Gastrocnemius medialis (tissue), 4 donors: ENCODE measurements around the gene PLXNA2.

Experiments used
- POLR2A ChIP-seq, 2 donors: fragments of 450-650 bp; IDR thresholded peaks; one replicate each; pipeline ENCODE4 v1.6.1; 2017; ENCODE audit warnings: antibody characterized with exemption in 2 of 2, mild to moderate bottlenecking in 2 of 2, moderate library complexity in 2 of 2
- TF ChIP-seq, protein P1 (sequence below), 5 experiments: fragments of 450-650 bp in 3 of 5; fragments of 200-600 bp in 2 of 5; sonication (generic) in 2 of 5; IDR thresholded peaks in 4 of 5; conservative IDR thresholded peaks in 1 of 5; 1 replicate in 4 of 5; 2 replicates in 1 of 5; pipeline ENCODE4 v1.5.1; 2016 to 2019; ENCODE audit warnings: antibody characterized with exemption in 5 of 5, mild to moderate bottlenecking in 3 of 5, moderate library complexity in 3 of 5

DNA sequence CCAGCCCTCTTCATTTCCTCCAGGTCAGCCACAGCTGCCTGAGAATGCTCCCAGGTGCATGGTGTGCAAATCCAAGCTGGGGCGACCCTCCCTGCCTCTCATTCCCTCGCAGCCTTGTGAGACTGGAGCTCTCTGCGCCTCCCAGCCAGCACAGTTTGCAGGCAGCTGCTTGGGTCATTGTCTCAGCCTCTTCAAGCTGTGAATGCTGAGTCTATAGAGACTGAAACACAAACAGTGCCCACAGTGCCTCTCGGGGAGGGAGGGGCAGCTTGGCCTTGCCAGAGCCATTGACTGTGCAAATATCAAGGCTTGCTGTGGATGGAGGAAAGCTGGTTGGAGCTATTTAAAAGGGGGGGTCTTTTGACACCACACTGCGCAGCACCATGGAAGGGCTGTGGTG lies 10.6 kb downstream of the PLXNA2 start:
- no peak for TF ChIP-seq POLR2A (IDR thresholded peaks at IDR 0.05)
- TF ChIP-seq, protein P1, sequence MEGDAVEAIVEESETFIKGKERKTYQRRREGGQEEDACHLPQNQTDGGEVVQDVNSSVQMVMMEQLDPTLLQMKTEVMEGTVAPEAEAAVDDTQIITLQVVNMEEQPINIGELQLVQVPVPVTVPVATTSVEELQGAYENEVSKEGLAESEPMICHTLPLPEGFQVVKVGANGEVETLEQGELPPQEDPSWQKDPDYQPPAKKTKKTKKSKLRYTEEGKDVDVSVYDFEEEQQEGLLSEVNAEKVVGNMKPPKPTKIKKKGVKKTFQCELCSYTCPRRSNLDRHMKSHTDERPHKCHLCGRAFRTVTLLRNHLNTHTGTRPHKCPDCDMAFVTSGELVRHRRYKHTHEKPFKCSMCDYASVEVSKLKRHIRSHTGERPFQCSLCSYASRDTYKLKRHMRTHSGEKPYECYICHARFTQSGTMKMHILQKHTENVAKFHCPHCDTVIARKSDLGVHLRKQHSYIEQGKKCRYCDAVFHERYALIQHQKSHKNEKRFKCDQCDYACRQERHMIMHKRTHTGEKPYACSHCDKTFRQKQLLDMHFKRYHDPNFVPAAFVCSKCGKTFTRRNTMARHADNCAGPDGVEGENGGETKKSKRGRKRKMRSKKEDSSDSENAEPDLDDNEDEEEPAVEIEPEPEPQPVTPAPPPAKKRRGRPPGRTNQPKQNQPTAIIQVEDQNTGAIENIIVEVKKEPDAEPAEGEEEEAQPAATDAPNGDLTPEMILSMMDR (IDR thresholded peaks at IDR 0.05 in 4 of 5, conservative IDR thresholded peaks at IDR 0.05 in 1 of 5) = no peak
